ENCODE measurements around the gene MIA2.
"Not testable (repeated sequence)": the region's sequence is repeated elsewhere in the genome, so short reads cannot be mapped to it uniquely, and the experiment has no call there.

DNA sequence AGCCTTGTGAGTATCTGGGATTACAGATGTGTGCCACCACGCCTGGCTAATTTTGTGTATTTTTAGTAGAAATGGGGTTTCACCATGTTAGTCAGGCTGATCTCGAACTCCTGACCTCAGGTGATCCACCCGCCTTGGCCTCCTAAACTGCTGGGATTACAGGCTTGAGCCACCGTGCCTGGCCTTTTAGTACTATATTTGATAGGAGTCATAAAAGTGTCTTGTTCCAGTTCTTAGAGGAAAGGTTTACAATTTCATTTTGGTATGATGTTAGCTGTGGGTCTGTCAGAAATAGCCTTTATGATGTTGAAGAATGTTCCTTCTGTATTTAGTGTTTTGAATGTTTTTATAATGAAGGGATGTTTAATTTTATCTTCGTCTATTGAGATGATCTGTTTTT lies 127.8 kb downstream of the MIA2 start:
- TF ChIP-seq, protein P1, sequence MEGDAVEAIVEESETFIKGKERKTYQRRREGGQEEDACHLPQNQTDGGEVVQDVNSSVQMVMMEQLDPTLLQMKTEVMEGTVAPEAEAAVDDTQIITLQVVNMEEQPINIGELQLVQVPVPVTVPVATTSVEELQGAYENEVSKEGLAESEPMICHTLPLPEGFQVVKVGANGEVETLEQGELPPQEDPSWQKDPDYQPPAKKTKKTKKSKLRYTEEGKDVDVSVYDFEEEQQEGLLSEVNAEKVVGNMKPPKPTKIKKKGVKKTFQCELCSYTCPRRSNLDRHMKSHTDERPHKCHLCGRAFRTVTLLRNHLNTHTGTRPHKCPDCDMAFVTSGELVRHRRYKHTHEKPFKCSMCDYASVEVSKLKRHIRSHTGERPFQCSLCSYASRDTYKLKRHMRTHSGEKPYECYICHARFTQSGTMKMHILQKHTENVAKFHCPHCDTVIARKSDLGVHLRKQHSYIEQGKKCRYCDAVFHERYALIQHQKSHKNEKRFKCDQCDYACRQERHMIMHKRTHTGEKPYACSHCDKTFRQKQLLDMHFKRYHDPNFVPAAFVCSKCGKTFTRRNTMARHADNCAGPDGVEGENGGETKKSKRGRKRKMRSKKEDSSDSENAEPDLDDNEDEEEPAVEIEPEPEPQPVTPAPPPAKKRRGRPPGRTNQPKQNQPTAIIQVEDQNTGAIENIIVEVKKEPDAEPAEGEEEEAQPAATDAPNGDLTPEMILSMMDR (conservative IDR thresholded peaks at IDR 0.05; ENCODE audit: low read depth in 2 of 2), result not testable (repeated sequence)
- not testable (repeated sequence) for TF ChIP-seq ZNF114 (CRISPR knock-in tag; IDR thresholded peaks at IDR 0.05); ZNF331 (CRISPR knock-in tag; IDR thresholded peaks at IDR 0.05; ENCODE audit: low read depth)
